ENCODE results near the gene RAB29. TPM values are rescaled to one million over a fixed set of nuclear protein-coding genes. Genes with fewer than 3 reads are reported as not detected.
A peak's percentile ranks its signal among the peaks of the same experiment; 100 is the strongest.

The RAB29 gene
- total and polyA plus RNA-seq, 12 donors, result 5.6 to 23.1 (median 15.5) TPM

GRCh38 chr1:205735218-205735617, 40.1 kb downstream of the RAB29 start:
- no peak overlapping the region for H3K27ac ChIP-seq
- peaks cover 0 to 36% (median 10%) of the 10 kb centered on the region in 9 donors for H3K4me1 ChIP-seq
- DNase-seq (no peak), ATAC-seq (no peak)
- no peaks in the 10 kb centered on the region for H3K9me3 ChIP-seq
- H3K4me3 ChIP-seq, result no peak overlapping the region
- intact Hi-C loops (cut with DNase I), result no loop called here
- peaks cover 0 to 47% (median 6%) of the 10 kb centered on the region in 9 donors for H3K36me3 ChIP-seq
- WGBS, 2 donors, result 80 to 84% methylated on average over 1 of the region's 1 CpG
- TF ChIP-seq CTCF (IDR thresholded peaks at IDR 0.05), result no peak
- H3K27me3 ChIP-seq, result no peaks in the 10 kb centered on the region

- intact Hi-C loops (cut with DNase I), result no loop called here
- H3K4me3 ChIP-seq, result no peak overlapping the region
- no peaks in the 10 kb centered on the region for H3K9me3 ChIP-seq
- DNase-seq (no peak), ATAC-seq (no peak)
- peaks cover 0 to 35% (median 9%) of the 10 kb centered on the region in 9 donors for H3K4me1 ChIP-seq
- no peaks in the 10 kb centered on the region for H3K27me3 ChIP-seq
- no peak for TF ChIP-seq CTCF (IDR thresholded peaks at IDR 0.05)
- H3K36me3 ChIP-seq, result peaks cover 0 to 51% (median 6%) of the 10 kb centered on the region in 9 donors
- H3K27ac ChIP-seq, result no peak overlapping the region
- 79 to 83% methylated on average over 2 of the region's 2 CpGs for WGBS, 2 donors
Measured at GRCh38 chr1:205733438-205734175, 41.7 kb downstream of the RAB29 start.

GRCh38 chr1:205729945-205730610, 45.2 kb downstream of the RAB29 start:
- H3K9me3 ChIP-seq, result no peaks in the 10 kb centered on the region
- H3K27me3 ChIP-seq, result no peaks in the 10 kb centered on the region
- H3K4me1 ChIP-seq, result peaks cover 0 to 47% (median 9%) of the 10 kb centered on the region in 9 donors
- ATAC-seq (peak in 1 of 8 donors; percentile 31), DNase-seq (no peak)
- 89 to 92% methylated on average over 9 of the region's 9 CpGs for WGBS, 2 donors
- H3K4me3 ChIP-seq, result no peak overlapping the region
- intact Hi-C loops (cut with DNase I), result no loop called here
- no peak overlapping the region for H3K27ac ChIP-seq
- H3K36me3 ChIP-seq, result peaks cover 0 to 67% (median 17%) of the 10 kb centered on the region in 9 donors
- TF ChIP-seq CTCF (IDR thresholded peaks at IDR 0.05), result no peak

- Histone ChIP-seq H3K27me3 (no peaks in the 10 kb centered on the region), H3K4me3 (no peak overlapping the region), H3K36me3 (peaks cover 0 to 93% (median 17%) of the 10 kb centered on the region in 9 donors), H3K27ac (no peak overlapping the region), H3K9me3 (no peaks in the 10 kb centered on the region), H3K4me1 (peaks cover 0 to 44% (median 4%) of the 10 kb centered on the region in 9 donors)
- intact Hi-C loops (cut with DNase I), result no loop called here
- ATAC-seq (no peak), DNase-seq (no peak)
- WGBS, 2 donors, result 80 to 83% methylated on average over 4 of the region's 4 CpGs
- TF ChIP-seq CTCF (IDR thresholded peaks at IDR 0.05), result no peak
Measured at GRCh38 chr1:205726619-205727125, 48.6 kb downstream of the RAB29 start.

Data from heart right ventricle (tissue), 16 donors.